ENCODE data around the gene SLC25A21.
"Not testable (repeated sequence)": the region's sequence is repeated elsewhere in the genome, so short reads cannot be mapped to it uniquely, and the experiment has no call there.

Gene SLC25A21

GRCh38 chr14:37186865-37187264 lies 14.5 kb upstream of the SLC25A21 start:
- no peak for DNase-seq (ENCODE audit: low read depth in 2 of 2)

- DNase-seq (ENCODE audit: low read depth in 2 of 2), result no peak
Observed at GRCh38 chr14:37185670-37186069, 13.3 kb upstream of the SLC25A21 start.

- DNase-seq (ENCODE audit: low read depth in 2 of 2), result not testable (repeated sequence)
Observed at GRCh38 chr14:37184520-37184919, 12.1 kb upstream of the SLC25A21 start.

- no peak for DNase-seq (ENCODE audit: low read depth in 2 of 2)
Observed at GRCh38 chr14:37181441-37181840, 9.0 kb upstream of the SLC25A21 start.

GRCh38 chr14:37180886-37181285 lies 8.5 kb upstream of the SLC25A21 start:
- not testable (repeated sequence) for DNase-seq (ENCODE audit: low read depth in 2 of 2)

GRCh38 chr14:37179896-37180502 lies 7.6 kb upstream of the SLC25A21 start:
- no peak for DNase-seq (ENCODE audit: low read depth in 2 of 2)

GRCh38 chr14:37172936-37173614 lies 669 bp upstream of the SLC25A21 start:
- DNase-seq (ENCODE audit: low read depth in 2 of 2), result no peak

GRCh38 chr14:37171678-37172023 lies 755 bp downstream of the SLC25A21 start:
- no peak for DNase-seq (ENCODE audit: low read depth in 2 of 2)

GRCh38 chr14:37170993-37171392 lies 1.4 kb downstream of the SLC25A21 start:
- no peak for DNase-seq (ENCODE audit: low read depth in 2 of 2)

- no peak for DNase-seq (ENCODE audit: low read depth in 2 of 2)
Observed at GRCh38 chr14:37170237-37170636, 2.2 kb downstream of the SLC25A21 start.

- no peak for DNase-seq (ENCODE audit: low read depth in 2 of 2)
Observed at GRCh38 chr14:37168721-37169120, 3.7 kb downstream of the SLC25A21 start.

- DNase-seq (ENCODE audit: low read depth in 2 of 2), result no peak
Observed at GRCh38 chr14:37167151-37168047, 5.0 kb downstream of the SLC25A21 start.

GRCh38 chr14:37165794-37166193 lies 6.6 kb downstream of the SLC25A21 start:
- DNase-seq (ENCODE audit: low read depth in 2 of 2), result no peak

GRCh38 chr14:37162307-37162706 lies 10.1 kb downstream of the SLC25A21 start:
- DNase-seq (ENCODE audit: low read depth in 2 of 2), result not testable (repeated sequence)

- no peak for DNase-seq (ENCODE audit: low read depth in 2 of 2)
Observed at GRCh38 chr14:37157987-37158386, 14.4 kb downstream of the SLC25A21 start.

- DNase-seq (ENCODE audit: low read depth in 2 of 2), result no peak
Observed at GRCh38 chr14:37153483-37153882, 18.9 kb downstream of the SLC25A21 start.

GRCh38 chr14:37153005-37153404 lies 19.4 kb downstream of the SLC25A21 start:
- no peak for DNase-seq (ENCODE audit: low read depth in 2 of 2)

GRCh38 chr14:37150414-37150813 lies 22.0 kb downstream of the SLC25A21 start:
- DNase-seq (ENCODE audit: low read depth in 2 of 2), result no peak

GRCh38 chr14:37147310-37147880 lies 25.0 kb downstream of the SLC25A21 start:
- DNase-seq (ENCODE audit: low read depth in 2 of 2), result no peak

GRCh38 chr14:37146438-37146837 lies 26.0 kb downstream of the SLC25A21 start:
- not testable (repeated sequence) for DNase-seq (ENCODE audit: low read depth in 2 of 2)

GRCh38 chr14:37145395-37145794 lies 27.0 kb downstream of the SLC25A21 start:
- no peak for DNase-seq (ENCODE audit: low read depth in 2 of 2)

- DNase-seq (ENCODE audit: low read depth in 2 of 2), result no peak
Observed at GRCh38 chr14:37144729-37145363, 27.6 kb downstream of the SLC25A21 start.
